K562 (cell line): ENCODE results near the gene AP1G1. TPM values are rescaled to one million over a fixed set of nuclear protein-coding genes. Genes with fewer than 3 reads are reported as not detected.
A peak's percentile ranks its signal among the peaks of the same experiment; 100 is the strongest.

ENCODE experiments used
- ARID1B ChIP-seq: fragments of 450-650 bp; IDR thresholded peaks from 2 replicates; pipeline ENCODE4 v1.6.1; 2016; ENCODE audit warnings: antibody characterized with exemption, mild to moderate bottlenecking, inconsistent platforms
- CBFA2T2 ChIP-seq: fragments of 450-650 bp; conservative IDR thresholded peaks from 2 replicates; pipeline ENCODE4 v1.6.1; 2017; ENCODE audit warnings: mild to moderate bottlenecking
- EHMT2 ChIP-seq: fragments of 450-650 bp; IDR thresholded peaks from 2 replicates; pipeline ENCODE4 v1.6.1; 2018; ENCODE audit warnings: antibody characterized with exemption
- FOXK2 ChIP-seq, 2 experiments: fragments of 450-650 bp; IDR thresholded peaks in 1 of 2; conservative IDR thresholded peaks in 1 of 2; 2 replicates each; pipeline ENCODE4 v1.6.1; 2016; ENCODE audit warnings: low read depth in 2 of 2, mild to moderate bottlenecking in 1 of 2
- FOXP1 ChIP-seq: sonication (generic); formaldehyde crosslinking; IDR thresholded peaks from 2 replicates; pipeline ENCODE4 v1.8.0; 2022; ENCODE audit warnings: mild to moderate bottlenecking, missing genetic modification reagents
- GATAD2B ChIP-seq: fragments of 450-650 bp; IDR thresholded peaks from 2 replicates; pipeline ENCODE4 v1.6.1; 2017; ENCODE audit warnings: mild to moderate bottlenecking, borderline replicate concordance
- GTF2E2 ChIP-seq: fragments of 200-800 bp; sonication (Bioruptor generic); IDR thresholded peaks from 2 replicates; pipeline ENCODE4 v1.6.1; 2016; ENCODE audit warnings: missing genetic modification characterization, missing compliant biosample characterization
- HDAC1 ChIP-seq, 2 experiments: fragments of 450-650 bp; IDR thresholded peaks; 2 replicates each; pipeline ENCODE4 v1.6.1; 2016 to 2017; ENCODE audit warnings: inconsistent platforms in 1 of 2, mild to moderate bottlenecking in 1 of 2, moderate library complexity in 1 of 2
- KLF1 ChIP-seq: fragments of 450-650 bp; IDR thresholded peaks from 2 replicates; pipeline ENCODE4 v1.6.1; 2016; ENCODE audit warnings: missing genetic modification characterization, missing compliant biosample characterization
- MNT ChIP-seq, 2 experiments: fragments of 450-650 bp; conservative IDR thresholded peaks; 2 replicates each; pipeline ENCODE4 v1.6.1; 2017; ENCODE audit warnings: mild to moderate bottlenecking in 2 of 2, moderate library complexity in 2 of 2
- NFYB ChIP-seq: IDR thresholded peaks from 2 replicates; pipeline ENCODE4 v1.6.1; 2011; ENCODE audit warnings: mild to moderate bottlenecking, moderate library complexity; ENCODE audit not compliant: insufficient read length; ENCODE audit errors: extremely low read depth
- PML ChIP-seq: IDR thresholded peaks from 2 replicates; pipeline ENCODE4 v1.6.1; 2012; ENCODE audit warnings: low read length, inconsistent platforms
- POU5F1 ChIP-seq: fragments of 150-350 bp; IDR thresholded peaks from 2 replicates; pipeline ENCODE4 v1.6.1; 2014; ENCODE audit warnings: borderline replicate concordance, low read length, low read depth, mild to moderate bottlenecking; ENCODE audit not compliant: partially characterized antibody
- RFX5 ChIP-seq: IDR thresholded peaks from 2 replicates; pipeline ENCODE4 v1.6.1; 2011; ENCODE audit warnings: low read depth, mild to moderate bottlenecking, improper control_type of control experiment, low read length
- SIN3A ChIP-seq, 2 experiments: fragments of 150-350 bp in 1 of 2; IDR thresholded peaks; 2 replicates each; pipeline ENCODE4 v1.6.1; 2011 to 2016; ENCODE audit warnings: borderline replicate concordance in 2 of 2, low read depth in 2 of 2, low read length in 2 of 2, mild to moderate bottlenecking in 2 of 2, moderate library complexity in 2 of 2; ENCODE audit not compliant: control insufficient read depth in 1 of 2
- SIN3B ChIP-seq: fragments of 450-650 bp; IDR thresholded peaks from 2 replicates; pipeline ENCODE4 v1.6.1; 2017; ENCODE audit warnings: low read depth, mild to moderate bottlenecking, moderate library complexity
- SMC3 ChIP-seq: conservative IDR thresholded peaks from 2 replicates; pipeline ENCODE4 v1.6.1; 2011; ENCODE audit warnings: low read depth, low read length, improper control_type of control experiment; ENCODE audit not compliant: insufficient read depth
- ZBTB2 ChIP-seq: fragments of 450-650 bp; IDR thresholded peaks from 2 replicates; pipeline ENCODE4 v1.6.1; 2016; ENCODE audit warnings: antibody characterized with exemption
- ZC3H8 ChIP-seq: fragments of 450-650 bp; IDR thresholded peaks from 2 replicates; pipeline ENCODE4 v1.6.1; 2017
- ZNF197 ChIP-seq: fragments of 200-800 bp; sonication (Bioruptor generic); IDR thresholded peaks from 2 replicates; pipeline ENCODE4 v1.6.1; 2016; ENCODE audit warnings: low read depth, missing genetic modification characterization, missing compliant biosample characterization
- ZNF212 ChIP-seq: fragments of 450-650 bp; formaldehyde crosslinking; IDR thresholded peaks from 2 replicates; pipeline ENCODE4 v1.4.0; 2020; ENCODE audit warnings: mild to moderate bottlenecking
- ZNF253 ChIP-seq: fragments of 250-450 bp; sonication (Bioruptor Pico); conservative IDR thresholded peaks from 2 replicates; pipeline ENCODE4 v1.6.1; 2021; ENCODE audit warnings: mild to moderate bottlenecking
- ZNF280A ChIP-seq: fragments of 450-650 bp; IDR thresholded peaks from 2 replicates; pipeline ENCODE4 v1.6.1; 2018; ENCODE audit warnings: mild to moderate bottlenecking, low read depth; ENCODE audit not compliant: partially characterized antibody
- ZNF354B ChIP-seq: fragments of 250-450 bp; sonication (Bioruptor Pico); IDR thresholded peaks from 2 replicates; pipeline ENCODE4 v1.4.0; 2020
- polyA plus RNA-seq, 8 experiments: library from polyadenylated mRNA; depleted of rRNA in 4 of 8; stranded (reverse) in 5 of 8; unstranded in 3 of 8; fragments of >200 nt; fragmentation: Nextera tagmentation in 2 of 8; fragmentation: Illumina TruSeq in 1 of 8; extraction: Ambion mirVana in 2 of 8; extraction: Trizol in 1 of 8; gene quantifications; 2 replicates each; pipeline versions ENCODE4 v1.2.1 to v1.2.3, GENCODE V29; 2011 to 2014; ENCODE audit warnings: inconsistent platforms in 1 of 8, missing spikeins in 1 of 8
- total RNA-seq, 7 experiments: library from RNA; depleted of rRNA in 6 of 7; stranded (reverse); fragments of >200 nt in 6 of 7; fragmentation: Illumina TruSeq in 2 of 7; extraction: Trizol in 2 of 7; gene quantifications; 2 replicates each; pipeline versions ENCODE4 v1.2.1 to v1.2.3, GENCODE V29; 2011 to 2021; ENCODE audit warnings: low replicate concordance in 1 of 7

Gene AP1G1
- total and polyA plus RNA-seq, 9 of the 15 experiments (the other 6 are each of a cell fraction or from before 2014, with no cell fraction given), result 7.0 to 59.2 (median 42.0) TPM

- TF ChIP-seq ZNF280A (no peak), GATAD2B (0 out of 2 replicates have a peak, but pooled peaks have one; percentile 47), GTF2E2 (no peak), ZC3H8 (no peak), SIN3B (no peak), CBFA2T2 (peak; percentile 74), ZNF354B (CRISPR knock-in tag) (no peak), KLF1 (no peak), NFYB (no peak), POU5F1 (no peak), ZBTB2 (no peak), ZNF253 (CRISPR knock-in tag) (no peak), FOXP1 (CRISPR knock-in tag) (no peak), ZNF197 (CRISPR knock-in tag) (no peak), FOXK2 (conservative IDR thresholded peaks at IDR 0.05 in 1 of 2, IDR thresholded peaks at IDR 0.05 in 1 of 2; ENCODE audit: low read depth in 2 of 2) (peak; percentile 66 to 79; a peak in 3 of 4 replicates), MNT (conservative IDR thresholded peaks at IDR 0.05) (0 out of 4 replicates have a peak, but pooled peaks of 1 of the 2 experiments have one; percentile 36), EHMT2 (no peak), PML (peak; percentile 60; the same call in 1 of the 2 replicates), ZNF212 (CRISPR knock-in tag) (no peak), SMC3 (no peak), ARID1B (peak; percentile 90), RFX5 (no peak), SIN3A (IDR thresholded peaks at IDR 0.05; ENCODE audit: borderline replicate concordance in 2 of 2, control insufficient read depth in 1 of 2, low read depth in 2 of 2, low read length in 2 of 2) (no peak), HDAC1 (IDR thresholded peaks at IDR 0.05) (peak in 1 of 2 experiments; percentile 66; a peak in 2 of 4 replicates)
These were observed 28.5 kb upstream of the AP1G1 start (continued) for GRCh38 chr16:71837150-71837549.
